ENCODE results near the gene PCED1A. TPM values are rescaled to one million over a fixed set of nuclear protein-coding genes. Genes with fewer than 3 reads are reported as not detected.

Gene PCED1A
- total and polyA plus RNA-seq, 2 of the 13 experiments (the other 11 are each of a cell fraction or from before 2014, with no cell fraction given): 40.1 to 84.2 TPM

DNA sequence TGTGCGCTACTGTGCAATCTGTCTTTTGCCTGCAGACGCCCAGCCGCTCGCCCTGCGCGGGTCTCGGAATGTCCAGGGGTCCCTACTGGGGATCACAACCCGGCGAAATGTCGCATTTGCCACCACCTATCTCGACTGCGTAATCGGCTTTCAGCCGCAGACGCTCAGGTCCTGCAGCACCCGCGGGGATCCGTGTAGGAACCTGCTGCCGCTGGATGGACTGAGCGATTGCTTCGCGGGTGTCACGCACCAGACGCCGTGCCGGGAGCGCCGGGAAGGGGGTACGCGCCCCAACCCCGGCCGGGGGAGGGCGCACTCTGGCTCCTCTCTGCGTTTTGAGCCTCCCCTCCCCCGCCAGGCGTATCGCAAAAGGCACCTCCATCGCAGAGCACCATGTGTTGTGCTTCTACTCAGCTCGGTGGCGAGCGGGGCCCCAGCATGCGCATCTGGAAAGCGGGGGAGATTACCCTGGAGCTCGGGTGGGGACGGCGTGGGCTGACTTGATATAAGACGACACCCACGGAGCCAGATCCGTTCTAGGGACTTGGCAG lies 32.1 kb upstream of the PCED1A start (continued):
- no peak; the same call in 1 of the 2 replicates for TF ChIP-seq ZBTB34 (CRISPR knock-in tag; IDR thresholded peaks at IDR 0.05)
- no peak for TF ChIP-seq ZNF766 (CRISPR knock-in tag; IDR thresholded peaks at IDR 0.05; ENCODE audit: borderline replicate concordance)
- TF ChIP-seq ZNF788 (CRISPR knock-in tag; IDR thresholded peaks at IDR 0.05; ENCODE audit: borderline replicate concordance): peak; percentile 85
- TF ChIP-seq MAFG (CRISPR knock-in tag; IDR thresholded peaks at IDR 0.05): no peak
- peak; percentile 47; the same call in 1 of the 2 replicates for TF ChIP-seq GABPB1 (CRISPR knock-in tag; IDR thresholded peaks at IDR 0.05)
- TF ChIP-seq ZFP37 (CRISPR knock-in tag; IDR thresholded peaks at IDR 0.05; ENCODE audit: borderline replicate concordance): no peak
- TF ChIP-seq ZNF776 (CRISPR knock-in tag; IDR thresholded peaks at IDR 0.05): peak; percentile 67; the same call in 1 of the 2 replicates
- TF ChIP-seq, protein P1, sequence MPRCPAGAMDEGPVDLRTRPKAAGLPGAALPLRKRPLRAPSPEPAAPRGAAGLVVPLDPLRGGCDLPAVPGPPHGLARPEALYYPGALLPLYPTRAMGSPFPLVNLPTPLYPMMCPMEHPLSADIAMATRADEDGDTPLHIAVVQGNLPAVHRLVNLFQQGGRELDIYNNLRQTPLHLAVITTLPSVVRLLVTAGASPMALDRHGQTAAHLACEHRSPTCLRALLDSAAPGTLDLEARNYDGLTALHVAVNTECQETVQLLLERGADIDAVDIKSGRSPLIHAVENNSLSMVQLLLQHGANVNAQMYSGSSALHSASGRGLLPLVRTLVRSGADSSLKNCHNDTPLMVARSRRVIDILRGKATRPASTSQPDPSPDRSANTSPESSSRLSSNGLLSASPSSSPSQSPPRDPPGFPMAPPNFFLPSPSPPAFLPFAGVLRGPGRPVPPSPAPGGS (CRISPR knock-in tag; IDR thresholded peaks at IDR 0.05): 0 out of 2 replicates have a peak, but pooled peaks have one; percentile 50
- 0 out of 2 replicates have a peak, but pooled peaks have one; percentile 14 for TF ChIP-seq ZNF329 (CRISPR knock-in tag; IDR thresholded peaks at IDR 0.05; ENCODE audit: low read depth)
- TF ChIP-seq ZNF703 (CRISPR knock-in tag; IDR thresholded peaks at IDR 0.05; ENCODE audit: borderline replicate concordance): peak; percentile 84; the same call in 1 of the 2 replicates
- peak; percentile 71 for TF ChIP-seq AGO2 (optimal IDR thresholded peaks at IDR 0.05; ENCODE audit: low read depth, low read length)
- no peak for TF ChIP-seq NCOA2 (CRISPR knock-in tag; IDR thresholded peaks at IDR 0.05)
- no peak for TF ChIP-seq RFXANK (CRISPR knock-in tag; IDR thresholded peaks at IDR 0.05)
- no peak for TF ChIP-seq GPBP1L1 (CRISPR knock-in tag; IDR thresholded peaks at IDR 0.05)
- TF ChIP-seq USF2 (IDR thresholded peaks at IDR 0.05; ENCODE audit: low read depth, low read length): no peak
- no peak for TF ChIP-seq USF2 (CRISPR knock-in tag; IDR thresholded peaks at IDR 0.05; ENCODE audit: borderline replicate concordance)
- TF ChIP-seq RARG (CRISPR knock-in tag; IDR thresholded peaks at IDR 0.05; ENCODE audit: low read depth): peak; percentile 72; the same call in 1 of the 2 replicates
- no peak for TF ChIP-seq FLYWCH1 (CRISPR knock-in tag; IDR thresholded peaks at IDR 0.05)

All from HepG2 (cell line).